GM12878 (cell line): Measurements from ENCODE around the gene FAM114A2. TPM values are rescaled to one million over a fixed set of nuclear protein-coding genes. Genes with fewer than 3 reads are reported as not detected.

ENCODE experiments used
- ATAC-seq: fragments of 200-7000 bp; cut with Tn5 transposase; 3 replicates; pipeline ENCODE4 v1.9.1; 2020; ENCODE audit warnings: mild to moderate bottlenecking, moderate library complexity
- BruUV-seq: library from RNA; stranded (reverse); fragments of 400-500 nt; replicated peaks from 2 replicates; lab custom pipeline; 2021; lab: Mats Ljungman, UMichigan
- CTCF ChIA-PET: fragments of 300-600 bp; sonication (Branson Sonifier 250); formaldehyde crosslinking; extraction: SDS; loops from one replicate; lab custom pipeline; 2021; ENCODE audit warnings: inconsistent platforms; lab: Yijun Ruan, JAX
- POLR2A ChIA-PET: fragments of 350-600 bp; formaldehyde crosslinking; extraction: SDS; loops from one replicate; lab custom pipeline; 2021; ENCODE audit warnings: inconsistent platforms; lab: Charles Lee
- RAD21 ChIA-PET: fragments of 300-600 bp; sonication (Branson Sonifier 250); formaldehyde crosslinking; loops from one replicate; lab custom pipeline; 2023; ENCODE audit warnings: antibody characterized with exemption; ENCODE audit not compliant: unreplicated experiment; lab: Charles Lee
- SMC1A ChIA-PET: fragments of 300-600 bp; sonication (Branson Sonifier 250); formaldehyde crosslinking; loops from one replicate; lab custom pipeline; 2023; ENCODE audit not compliant: unreplicated experiment, uncharacterized antibody; lab: Charles Lee
- DNase-seq: peaks from one replicate; pipeline ENCODE4 v3.0.0-alpha.2; 2011; ENCODE audit warnings: low read depth, low spot score
- FAIRE-seq: peaks from 3 replicates; lab custom pipeline; 2011; peaks lifted over from hg19 to GRCh38; lab: Jason Lieb, UNC
- H2AFZ ChIP-seq: 2 replicates; pipeline ENCODE4 v1.6.0; 2011; ENCODE audit warnings: low read depth, low read length, control low read depth; ENCODE audit not compliant: control insufficient read depth
- H3K27ac ChIP-seq: 2 replicates; pipeline ENCODE4 v1.5.1; 2011; ENCODE audit warnings: control low read depth; ENCODE audit not compliant: control insufficient read depth, insufficient read depth
- H3K27me3 ChIP-seq, 2 experiments: replicated peaks in 1 of 2; 2 replicates each; pipeline versions ENCODE4 v1.6.0 to v1.6.1; 2011; ENCODE audit warnings: low read length in 1 of 2; ENCODE audit not compliant: control insufficient read depth in 2 of 2, insufficient read depth in 2 of 2
- H3K36me3 ChIP-seq, 2 experiments: 2 replicates each; pipeline ENCODE4 v1.5.1; 2011; ENCODE audit warnings: low read length in 1 of 2; ENCODE audit not compliant: control insufficient read depth in 2 of 2, insufficient read depth in 2 of 2
- H3K4me1 ChIP-seq: 2 replicates; pipeline ENCODE4 v1.6.1; 2011; ENCODE audit warnings: mild to moderate bottlenecking, low read length, moderate library complexity, mixed read lengths; ENCODE audit not compliant: control insufficient read depth, insufficient read depth
- H3K4me2 ChIP-seq: 2 replicates; pipeline ENCODE4 v1.6.0; 2011; ENCODE audit warnings: control low read depth; ENCODE audit not compliant: control insufficient read depth, insufficient read depth
- H3K4me3 ChIP-seq: fragments of 200-600 bp; sonication (generic); 2 replicates; pipeline ENCODE4 v1.5.1; 2016
- H3K79me2 ChIP-seq: 2 replicates; pipeline ENCODE4 v1.6.0; 2011; ENCODE audit warnings: low read length; ENCODE audit not compliant: control insufficient read depth, insufficient read depth
- H3K9ac ChIP-seq: 2 replicates; pipeline ENCODE4 v1.8.0; 2011; ENCODE audit warnings: low read length, control low read depth, mixed read lengths; ENCODE audit not compliant: control insufficient read depth, insufficient read depth
- H3K9me3 ChIP-seq: replicated peaks from 3 replicates; pipeline ENCODE4 v1.5.1; 2011; ENCODE audit warnings: mild to moderate bottlenecking, low read length; ENCODE audit not compliant: control insufficient read depth, insufficient read depth
- H4K20me1 ChIP-seq: 2 replicates; pipeline ENCODE4 v1.6.0; 2011; ENCODE audit not compliant: control insufficient read depth, insufficient read depth
- ATF7 ChIP-seq: fragments of 450-650 bp; IDR thresholded peaks from 2 replicates; pipeline ENCODE4 v1.6.1; 2016; ENCODE audit warnings: low read depth, mild to moderate bottlenecking
- DPF2 ChIP-seq: fragments of 450-650 bp; IDR thresholded peaks from 2 replicates; pipeline ENCODE4 v1.6.1; 2017; ENCODE audit warnings: mild to moderate bottlenecking
- E2F4 ChIP-seq: IDR thresholded peaks from 2 replicates; pipeline ENCODE4 v1.6.1; 2012; ENCODE audit warnings: low read depth, low read length, improper control_type of control experiment
- IKZF1 ChIP-seq: fragments of 450-650 bp; conservative IDR thresholded peaks from 2 replicates; pipeline ENCODE4 v1.6.1; 2017; ENCODE audit warnings: antibody characterized with exemption, mild to moderate bottlenecking
- MXI1 ChIP-seq: fragments of 150-350 bp; IDR thresholded peaks from 2 replicates; pipeline ENCODE4 v1.6.1; 2011; ENCODE audit warnings: low read depth, mild to moderate bottlenecking, inconsistent platforms, low read length, improper control_type of control experiment
- PAX8 ChIP-seq: fragments of 450-650 bp; IDR thresholded peaks from 2 replicates; pipeline ENCODE4 v1.6.1; 2017; ENCODE audit warnings: mild to moderate bottlenecking, moderate library complexity
- PKNOX1 ChIP-seq: fragments of 450-650 bp; IDR thresholded peaks from 2 replicates; pipeline ENCODE4 v1.6.1; 2016; ENCODE audit warnings: mild to moderate bottlenecking
- RAD21 ChIP-seq: IDR thresholded peaks from 2 replicates; pipeline ENCODE4 v1.6.1; 2011; ENCODE audit warnings: mild to moderate bottlenecking, low read depth, low read length, moderate library complexity; ENCODE audit not compliant: insufficient read depth
- SMC3 ChIP-seq: IDR thresholded peaks from 2 replicates; pipeline ENCODE4 v1.6.1; 2011; ENCODE audit warnings: low read length, improper control_type of control experiment, borderline replicate concordance
- TCF3 ChIP-seq: IDR thresholded peaks from 2 replicates; pipeline ENCODE4 v1.6.1; 2012; ENCODE audit warnings: low read depth, mild to moderate bottlenecking, low read length, borderline replicate concordance; ENCODE audit not compliant: insufficient read depth
- USF1 ChIP-seq: IDR thresholded peaks from 2 replicates; pipeline ENCODE4 v1.6.1; 2011; ENCODE audit warnings: borderline replicate concordance, low read depth, mild to moderate bottlenecking, moderate library complexity, mixed read lengths, low read length; ENCODE audit not compliant: insufficient read depth; ENCODE audit errors: extremely low read length
- ZNF217 ChIP-seq: fragments of 450-650 bp; IDR thresholded peaks from 2 replicates; pipeline ENCODE4 v1.6.1; 2017; ENCODE audit warnings: antibody characterized with exemption, mild to moderate bottlenecking
- WGBS: methylation state at CpG from one replicate; pipeline ENCODE4 v1.1.6; 2016; ENCODE audit warnings: low lambda C conversion rate; ENCODE audit not compliant: insufficient replicate concordance, insufficient coverage; ENCODE audit errors: missing lambda C conversion rate; 5-methylcytosine and 5-hydroxymethylcytosine counted together
- in situ Hi-C: fragments of 300-500 bp; cut with MboI; formaldehyde crosslinking; loops from 9 replicates; pipeline ENCODE4 v1.14.3; 2018; ENCODE audit warnings: mixed read lengths
- intact Hi-C: fragments of 100-400 bp; cut with micrococcal nuclease; formaldehyde crosslinking; loops from one replicate; pipeline ENCODE4 v1.14.2; 2022; ENCODE audit not compliant: unreplicated experiment
- polyA plus RNA-seq, 11 experiments: library from polyadenylated mRNA; depleted of rRNA in 4 of 11; unstranded in 6 of 11; stranded (reverse) in 5 of 11; fragments of >200 nt; fragmentation: Nextera tagmentation in 4 of 11; fragmentation: Illumina TruSeq in 1 of 11; extraction: Ambion mirVana in 4 of 11; extraction: Trizol in 1 of 11; gene quantifications; 1 replicate in 1 of 11; 2 replicates in 10 of 11; pipeline versions ENCODE4 v1.2.1 to v1.2.3, GENCODE V29; 2011 to 2016; ENCODE audit warnings: inconsistent platforms in 2 of 11, missing spikeins in 2 of 11, low read depth in 1 of 11
- total RNA-seq, 4 experiments: library from RNA; depleted of rRNA in 3 of 4; stranded (reverse); fragments of >200 nt in 3 of 4; fragmentation: Illumina TruSeq in 1 of 4; extraction: Trizol in 1 of 4; gene quantifications; 2 replicates each; pipeline versions ENCODE4 v1.2.1 to v1.2.3, GENCODE V29; 2013 to 2021
- TF ChIP-seq, protein P1 (sequence below), 3 experiments: IDR thresholded peaks in 2 of 3; conservative IDR thresholded peaks in 1 of 3; 2 replicates each; pipeline ENCODE4 v1.5.1; 2011; ENCODE audit warnings: low read depth in 3 of 3, low read length in 3 of 3, mild to moderate bottlenecking in 3 of 3, control low read depth in 2 of 3, moderate library complexity in 2 of 3, inconsistent platforms in 1 of 3, mixed read lengths in 1 of 3; ENCODE audit not compliant: control insufficient read depth in 2 of 3, insufficient read depth in 1 of 3; ENCODE audit errors: extremely low read depth in 1 of 3

FAM114A2 gene
- total and polyA plus RNA-seq, 10 of the 15 experiments (the other 5 are each of a cell fraction or from before 2014, with no cell fraction given) = 16.8 to 32.8 (median 24.3) TPM

- Histone ChIP-seq H3K27ac (no peak overlapping the region), H3K9ac (no peak overlapping the region), H2AFZ (no peak overlapping the region), H3K79me2 (no peaks in the 10 kb centered on the region), H3K36me3 (no peaks in the 10 kb centered on the region), H3K4me3 (no peak overlapping the region), H3K9me3 (no peaks in the 10 kb centered on the region), H4K20me1 (no peaks in the 10 kb centered on the region), H3K4me2 (no peak overlapping the region), H3K27me3 (peaks cover 2% of the 10 kb centered on the region in 2 experiments; a peak in 2 of 4 replicates), H3K4me1 (no peaks in the 10 kb centered on the region)
- 7% methylated on average over 7 of the region's 7 CpGs for WGBS
- intact Hi-C loops = loop anchor here (1.0 to 2.0 kb wide), 4 partner anchors 99 to 662 kb away; no protein-coding TSS in a partner anchor
- BruUV-seq = no TSS peak
- in situ Hi-C loops = no loop called here
- ChIA-PET SMC1A (interaction anchor here (0.7 to 3.4 kb wide), 14 partner anchors 9 to 827 kb away, joined by 3 to 19 read pairs (median 4); no protein-coding TSS in a partner anchor), CTCF (interaction anchor here (0.5 to 4.0 kb wide), 27 partner anchors 8 to 661 kb away, joined by 3 to 41 read pairs (median 4); partner anchors contain the start of gene GALNT10), POLR2A (no interaction called here), RAD21 (interaction anchor here (1.1 to 3.9 kb wide), 8 partner anchors 14 to 492 kb away, joined by 3 to 28 read pairs (median 6); no protein-coding TSS in a partner anchor)
- TF ChIP-seq, protein P1, sequence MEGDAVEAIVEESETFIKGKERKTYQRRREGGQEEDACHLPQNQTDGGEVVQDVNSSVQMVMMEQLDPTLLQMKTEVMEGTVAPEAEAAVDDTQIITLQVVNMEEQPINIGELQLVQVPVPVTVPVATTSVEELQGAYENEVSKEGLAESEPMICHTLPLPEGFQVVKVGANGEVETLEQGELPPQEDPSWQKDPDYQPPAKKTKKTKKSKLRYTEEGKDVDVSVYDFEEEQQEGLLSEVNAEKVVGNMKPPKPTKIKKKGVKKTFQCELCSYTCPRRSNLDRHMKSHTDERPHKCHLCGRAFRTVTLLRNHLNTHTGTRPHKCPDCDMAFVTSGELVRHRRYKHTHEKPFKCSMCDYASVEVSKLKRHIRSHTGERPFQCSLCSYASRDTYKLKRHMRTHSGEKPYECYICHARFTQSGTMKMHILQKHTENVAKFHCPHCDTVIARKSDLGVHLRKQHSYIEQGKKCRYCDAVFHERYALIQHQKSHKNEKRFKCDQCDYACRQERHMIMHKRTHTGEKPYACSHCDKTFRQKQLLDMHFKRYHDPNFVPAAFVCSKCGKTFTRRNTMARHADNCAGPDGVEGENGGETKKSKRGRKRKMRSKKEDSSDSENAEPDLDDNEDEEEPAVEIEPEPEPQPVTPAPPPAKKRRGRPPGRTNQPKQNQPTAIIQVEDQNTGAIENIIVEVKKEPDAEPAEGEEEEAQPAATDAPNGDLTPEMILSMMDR (IDR thresholded peaks at IDR 0.05 in 2 of 3, conservative IDR thresholded peaks at IDR 0.05 in 1 of 3; ENCODE audit: control insufficient read depth in 2 of 3, extremely low read depth in 1 of 3, insufficient read depth in 1 of 3, low read depth in 3 of 3, low read length in 3 of 3) = peak; percentile 58 to 79 (median 75); a peak in 5 of 6 replicates
- TF ChIP-seq E2F4 (no peak), TCF3 (no peak), IKZF1 (no peak), ZNF217 (no peak), USF1 (no peak), MXI1 (no peak), PKNOX1 (no peak), DPF2 (no peak), RAD21 (peak; percentile 90), SMC3 (peak; percentile 47; the same call in 1 of the 2 replicates), PAX8 (no peak), ATF7 (no peak)
- DNase-seq (no peak), ATAC-seq (peak; percentile 83), FAIRE-seq (peak; percentile 89)
Measured at GRCh38 chr5:153974131-153974812, 64.4 kb downstream of the FAM114A2 start.
